GM12865 (cell line): ENCODE results near the gene ATP5MC2.
A peak's percentile ranks its signal among the peaks of the same experiment; 100 is the strongest.

ENCODE experiments used
- DNase-seq: peaks from one replicate; pipeline ENCODE4 v3.0.0; 2010; ENCODE audit warnings: low read depth
- H3K4me3 ChIP-seq: 2 replicates; pipeline ENCODE4 v1.5.1; 2011; ENCODE audit warnings: mild to moderate bottlenecking, low read depth, low read length, control low read depth
- CTCF ChIP-seq: IDR thresholded peaks from 2 replicates; pipeline ENCODE4 v1.5.1; 2011; ENCODE audit warnings: low read length, control low read depth, low read depth, inconsistent platforms; ENCODE audit not compliant: insufficient read depth; ENCODE audit errors: missing control alignments

ATP5MC2 gene

GRCh38 chr12:53677800-53678148 is 1.9 kb upstream of the ATP5MC2 start:
- H3K4me3 ChIP-seq = no peak overlapping the region
- no peak for TF ChIP-seq CTCF
- no peak for DNase-seq

- DNase-seq = no peak
- H3K4me3 ChIP-seq = peak overlapping the region; percentile 83
- TF ChIP-seq CTCF = no peak
These were observed 1.3 kb upstream of the ATP5MC2 start for GRCh38 chr12:53677016-53677799.

DNA sequence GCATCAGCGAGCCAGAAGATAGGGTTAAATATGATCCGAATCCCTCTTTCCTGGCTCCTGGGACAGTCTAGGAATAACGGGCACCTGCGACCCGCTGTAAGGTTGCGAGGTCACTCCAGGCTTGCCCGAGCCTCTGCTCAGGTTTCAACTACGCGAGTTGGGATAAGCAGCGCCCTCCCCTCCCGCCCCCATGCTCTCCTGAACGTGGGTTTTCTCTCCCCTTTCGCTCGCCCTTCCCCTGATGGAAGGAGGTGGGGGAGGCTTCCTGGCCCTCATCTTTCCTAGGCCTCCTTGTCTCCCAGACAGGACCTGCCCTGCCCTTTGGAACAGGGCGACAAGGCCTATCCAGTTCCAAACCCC is 753 bp upstream of the ATP5MC2 start:
- no peak for DNase-seq

GRCh38 chr12:53674977-53675700 is 744 bp downstream of the ATP5MC2 start:
- DNase-seq = peak; percentile 12

More for the DNA sequence above, 753 bp upstream of the ATP5MC2 start:
- no peak for TF ChIP-seq CTCF
- H3K4me3 ChIP-seq = peak overlapping the region; percentile 83

GRCh38 chr12:53670971-53671370 is 4.9 kb downstream of the ATP5MC2 start:
- no peak for DNase-seq
- no peak overlapping the region for H3K4me3 ChIP-seq
- TF ChIP-seq CTCF = no peak

More at GRCh38 chr12:53674977-53675700, 744 bp downstream of the ATP5MC2 start:
- TF ChIP-seq CTCF = no peak
- H3K4me3 ChIP-seq = peak overlapping the region; percentile 83

DNA sequence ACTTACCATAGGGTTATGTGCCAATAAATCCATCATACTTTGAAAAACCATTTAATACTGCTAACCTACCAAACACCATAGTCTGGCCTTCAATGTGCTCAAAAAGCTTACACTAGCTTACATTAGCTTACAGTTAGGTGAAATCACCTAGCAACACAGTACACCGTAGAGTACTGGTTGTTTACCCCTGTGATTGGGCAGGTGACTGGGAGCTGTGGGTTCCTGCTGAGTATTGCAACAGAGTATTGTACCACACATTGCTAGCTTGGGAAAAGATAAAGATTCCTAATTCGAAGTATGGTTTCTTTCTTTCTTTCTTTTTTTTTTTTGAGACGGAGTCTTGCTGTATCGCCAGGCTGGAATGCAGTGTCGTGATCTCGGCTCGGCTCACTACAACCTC is 5.6 kb downstream of the ATP5MC2 start:
- DNase-seq = no peak
- TF ChIP-seq CTCF = no peak
- H3K4me3 ChIP-seq = no peak overlapping the region

DNA sequence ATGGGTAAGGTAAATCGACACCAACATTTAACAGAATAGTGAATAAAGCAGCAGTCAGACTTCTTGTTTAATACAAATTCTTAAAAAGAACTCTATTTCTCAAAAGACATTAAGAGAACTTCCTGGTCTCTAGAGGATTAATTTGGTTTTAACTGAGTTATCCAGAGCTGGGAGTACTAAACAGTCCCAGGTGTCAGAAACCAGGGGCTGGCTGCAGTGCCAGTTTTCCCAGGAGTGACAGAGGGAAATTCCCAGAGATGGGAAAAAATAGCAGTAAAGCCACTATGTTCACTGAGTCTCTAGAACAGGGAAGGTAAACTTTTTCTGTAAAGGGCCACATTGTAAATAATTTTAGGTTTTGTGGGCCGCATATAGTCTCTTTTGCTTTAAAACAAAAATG is 8.8 kb downstream of the ATP5MC2 start:
- no peak for DNase-seq
- TF ChIP-seq CTCF = no peak
- H3K4me3 ChIP-seq = no peak overlapping the region
